Stimulated activated CD4-positive, alpha-beta T cell treated with anti-CD3 and anti-CD28 coated beads, Interleukin-2, amount 100 ng/mL, for 4 hours (primary cell): ENCODE measurements around the gene DOC2B.
"Not testable (repeated sequence)": the region's sequence is repeated elsewhere in the genome, so short reads cannot be mapped to it uniquely, and the experiment has no call there.

Source experiments
- DNase-seq: peaks from one replicate; pipeline ENCODE4 v3.0.0-alpha.2; 2020; ENCODE audit warnings: low read depth

Gene DOC2B

GRCh38 chr17:210402-210801 lies 29.0 kb upstream of the DOC2B start:
- DNase-seq = no peak

GRCh38 chr17:208429-208828 lies 27.0 kb upstream of the DOC2B start:
- DNase-seq = no peak

GRCh38 chr17:207775-208174 lies 26.3 kb upstream of the DOC2B start:
- no peak for DNase-seq

GRCh38 chr17:206941-207560 lies 25.6 kb upstream of the DOC2B start:
- no peak for DNase-seq

- DNase-seq = not testable (repeated sequence)
These were observed 25.0 kb upstream of the DOC2B start for GRCh38 chr17:206484-206883.

GRCh38 chr17:205817-206216 lies 24.4 kb upstream of the DOC2B start:
- no peak for DNase-seq

- DNase-seq = no peak
These were observed 23.8 kb upstream of the DOC2B start for GRCh38 chr17:205148-205669.

- DNase-seq = no peak
These were observed 23.1 kb upstream of the DOC2B start for GRCh38 chr17:204427-205147.

- no peak for DNase-seq
These were observed 21.1 kb upstream of the DOC2B start for GRCh38 chr17:202501-202951.

GRCh38 chr17:201736-202135 lies 20.3 kb upstream of the DOC2B start:
- DNase-seq = not testable (repeated sequence)

- not testable (repeated sequence) for DNase-seq
These were observed 19.8 kb upstream of the DOC2B start for GRCh38 chr17:201257-201656.

GRCh38 chr17:200586-200985 lies 19.1 kb upstream of the DOC2B start:
- DNase-seq = no peak

- no peak for DNase-seq
These were observed 18.5 kb upstream of the DOC2B start for GRCh38 chr17:199806-200545.

- DNase-seq = no peak
These were observed 17.7 kb upstream of the DOC2B start for GRCh38 chr17:199191-199604.

GRCh38 chr17:198225-198624 lies 16.8 kb upstream of the DOC2B start:
- DNase-seq = not testable (repeated sequence)

GRCh38 chr17:197352-197751 lies 15.9 kb upstream of the DOC2B start:
- DNase-seq = no peak

GRCh38 chr17:194828-195602 lies 13.6 kb upstream of the DOC2B start:
- no peak for DNase-seq

- no peak for DNase-seq
These were observed 12.7 kb upstream of the DOC2B start for GRCh38 chr17:193841-194806.

GRCh38 chr17:193426-193810 lies 12.0 kb upstream of the DOC2B start:
- DNase-seq = no peak

- no peak for DNase-seq
These were observed 11.4 kb upstream of the DOC2B start for GRCh38 chr17:192666-193425.
